HepG2 (cell line): ENCODE data around the gene SMAD3. TPM values are rescaled to one million over a fixed set of nuclear protein-coding genes. Genes with fewer than 3 reads are reported as not detected.

Experiments used
- ETV6 ChIP-seq: sonication (generic); formaldehyde crosslinking; conservative IDR thresholded peaks from 2 replicates; pipeline ENCODE4 v1.4.0; 2020; ENCODE audit warnings: missing genetic modification reagents
- HIVEP1 ChIP-seq: sonication (generic); formaldehyde crosslinking; IDR thresholded peaks from 2 replicates; pipeline ENCODE4 v1.4.0; 2020; ENCODE audit warnings: mild to moderate bottlenecking, missing genetic modification reagents
- IKZF1 ChIP-seq: fragments of 450-650 bp; IDR thresholded peaks from 2 replicates; pipeline ENCODE4 v1.7.1; 2016
- KLF16 ChIP-seq, 2 experiments: sonication (generic) in 1 of 2; formaldehyde crosslinking in 1 of 2; IDR thresholded peaks; 2 replicates each; pipeline versions ENCODE4 v1.6.1 to v1.8.0; 2016 to 2023; ENCODE audit warnings: missing genetic modification reagents in 2 of 2, missing compliant biosample characterization in 1 of 2
- MBNL3 ChIP-seq: fragments of 250-450 bp; sonication (Bioruptor Pico); conservative IDR thresholded peaks from 2 replicates; pipeline ENCODE4 v1.8.0; 2022; ENCODE audit warnings: mild to moderate bottlenecking, inconsistent platforms
- NKX3-1 ChIP-seq: sonication (generic); formaldehyde crosslinking; IDR thresholded peaks from 2 replicates; pipeline ENCODE4 v1.5.0; 2020; ENCODE audit warnings: missing genetic modification reagents
- NONO ChIP-seq, 2 experiments: fragments of 450-650 bp in 1 of 2; sonication (generic) in 1 of 2; formaldehyde crosslinking in 1 of 2; IDR thresholded peaks in 1 of 2; conservative IDR thresholded peaks in 1 of 2; 2 replicates each; pipeline versions ENCODE4 v1.6.1 to v1.8.0; 2017 to 2022; ENCODE audit warnings: mild to moderate bottlenecking in 1 of 2, missing genetic modification reagents in 1 of 2, moderate library complexity in 1 of 2
- POGZ ChIP-seq: sonication (generic); formaldehyde crosslinking; IDR thresholded peaks from 2 replicates; pipeline ENCODE4 v1.4.0; 2020; ENCODE audit warnings: mild to moderate bottlenecking, missing genetic modification reagents
- RELA ChIP-seq: sonication (generic); formaldehyde crosslinking; IDR thresholded peaks from 2 replicates; pipeline ENCODE4 v1.4.0; 2020; ENCODE audit warnings: missing genetic modification reagents
- SMYD3 ChIP-seq: sonication (generic); formaldehyde crosslinking; IDR thresholded peaks from 2 replicates; pipeline ENCODE4 v1.8.1; 2023; ENCODE audit warnings: mild to moderate bottlenecking, missing genetic modification reagents
- SOX13 ChIP-seq, 3 experiments: fragments of 450-650 bp in 1 of 3; sonication (generic) in 1 of 3; formaldehyde crosslinking in 1 of 3; IDR thresholded peaks in 2 of 3; conservative IDR thresholded peaks in 1 of 3; 2 replicates each; pipeline versions ENCODE4 v1.5.0 to v1.6.1; 2016 to 2020; ENCODE audit warnings: antibody characterized with exemption in 1 of 3, mild to moderate bottlenecking in 1 of 3, missing compliant biosample characterization in 1 of 3, missing genetic modification reagents in 1 of 3, moderate library complexity in 1 of 3
- SP4 ChIP-seq: sonication (generic); formaldehyde crosslinking; IDR thresholded peaks from 2 replicates; pipeline ENCODE4 v1.8.1; 2023; ENCODE audit warnings: mild to moderate bottlenecking, missing genetic modification reagents
- SRSF1 ChIP-seq: fragments of 200-400 bp; formaldehyde crosslinking; optimal IDR thresholded peaks from 2 replicates; pipeline ENCODE3; 2017; ENCODE audit warnings: mild to moderate bottlenecking, low read depth, low read length, moderate library complexity
- TP53 ChIP-seq: sonication (generic); formaldehyde crosslinking; conservative IDR thresholded peaks from 2 replicates; pipeline ENCODE4 v1.4.0; 2020; ENCODE audit warnings: missing genetic modification reagents
- ZBTB21 ChIP-seq: sonication (generic); formaldehyde crosslinking; IDR thresholded peaks from 2 replicates; pipeline ENCODE4 v1.4.0; 2020; ENCODE audit warnings: missing genetic modification reagents
- ZFP36L1 ChIP-seq: sonication (generic); formaldehyde crosslinking; IDR thresholded peaks from 2 replicates; pipeline ENCODE4 v1.8.0; 2022; ENCODE audit warnings: mild to moderate bottlenecking, missing genetic modification reagents, moderate library complexity
- ZFP82 ChIP-seq: sonication (generic); formaldehyde crosslinking; IDR thresholded peaks from 2 replicates; pipeline ENCODE4 v1.5.1; 2020; ENCODE audit warnings: mild to moderate bottlenecking, missing genetic modification reagents, borderline replicate concordance
- ZFP91 ChIP-seq: sonication (generic); formaldehyde crosslinking; IDR thresholded peaks from 2 replicates; pipeline ENCODE4 v1.9.0; 2022; ENCODE audit warnings: missing genetic modification reagents, mild to moderate bottlenecking, borderline replicate concordance
- ZNF335 ChIP-seq: sonication (generic); formaldehyde crosslinking; IDR thresholded peaks from 2 replicates; pipeline ENCODE4 v1.4.0; 2020; ENCODE audit warnings: missing genetic modification reagents
- ZNF761 ChIP-seq: sonication (generic); formaldehyde crosslinking; conservative IDR thresholded peaks from 2 replicates; pipeline ENCODE4 v1.4.0; 2020; ENCODE audit warnings: mild to moderate bottlenecking, missing genetic modification reagents
- ZSCAN25 ChIP-seq: sonication (generic); formaldehyde crosslinking; IDR thresholded peaks from 2 replicates; pipeline ENCODE4 v1.8.0; 2022; ENCODE audit warnings: mild to moderate bottlenecking, missing genetic modification reagents
- polyA plus RNA-seq, 8 experiments: library from polyadenylated mRNA; depleted of rRNA in 3 of 8; stranded (reverse) in 7 of 8; unstranded in 1 of 8; fragments of >200 nt; fragmentation: Illumina TruSeq in 4 of 8; extraction: Trizol in 4 of 8; gene quantifications; 2 replicates each; pipeline versions ENCODE4 v1.2.1 to v1.2.3, GENCODE V29; 2011 to 2016; ENCODE audit warnings: low read depth in 4 of 8, missing spikeins in 1 of 8, mixed read lengths in 1 of 8; ENCODE audit not compliant: insufficient read depth in 1 of 8
- total RNA-seq, 5 experiments: library from RNA; depleted of rRNA; stranded (reverse); fragments of >200 nt; fragmentation: Illumina TruSeq; extraction: Trizol; gene quantifications; 2 replicates each; pipeline ENCODE4 v1.2.3, GENCODE V29; 2016; ENCODE audit warnings: low read depth in 1 of 5
- TF ChIP-seq, protein P1 (sequence below), 2 experiments: IDR thresholded peaks; 2 replicates each; pipeline ENCODE4 v1.6.1; 2011 to 2012; ENCODE audit warnings: low read length in 2 of 2, borderline replicate concordance in 1 of 2, low read depth in 1 of 2, mild to moderate bottlenecking in 1 of 2, moderate library complexity in 1 of 2
- TF ChIP-seq, protein P2 (sequence below), 2 experiments: fragments of 450-650 bp in 1 of 2; sonication (generic) in 1 of 2; formaldehyde crosslinking; IDR thresholded peaks; 2 replicates each; pipeline versions ENCODE4 v1.5.0 to v1.8.0; 2020 to 2022; ENCODE audit warnings: mild to moderate bottlenecking in 1 of 2, missing genetic modification reagents in 1 of 2

The SMAD3 gene
- total and polyA plus RNA-seq, 2 of the 13 experiments (the other 11 are each of a cell fraction or from before 2014, with no cell fraction given), result 8.6 to 56.3 TPM

- TF ChIP-seq, protein P1, sequence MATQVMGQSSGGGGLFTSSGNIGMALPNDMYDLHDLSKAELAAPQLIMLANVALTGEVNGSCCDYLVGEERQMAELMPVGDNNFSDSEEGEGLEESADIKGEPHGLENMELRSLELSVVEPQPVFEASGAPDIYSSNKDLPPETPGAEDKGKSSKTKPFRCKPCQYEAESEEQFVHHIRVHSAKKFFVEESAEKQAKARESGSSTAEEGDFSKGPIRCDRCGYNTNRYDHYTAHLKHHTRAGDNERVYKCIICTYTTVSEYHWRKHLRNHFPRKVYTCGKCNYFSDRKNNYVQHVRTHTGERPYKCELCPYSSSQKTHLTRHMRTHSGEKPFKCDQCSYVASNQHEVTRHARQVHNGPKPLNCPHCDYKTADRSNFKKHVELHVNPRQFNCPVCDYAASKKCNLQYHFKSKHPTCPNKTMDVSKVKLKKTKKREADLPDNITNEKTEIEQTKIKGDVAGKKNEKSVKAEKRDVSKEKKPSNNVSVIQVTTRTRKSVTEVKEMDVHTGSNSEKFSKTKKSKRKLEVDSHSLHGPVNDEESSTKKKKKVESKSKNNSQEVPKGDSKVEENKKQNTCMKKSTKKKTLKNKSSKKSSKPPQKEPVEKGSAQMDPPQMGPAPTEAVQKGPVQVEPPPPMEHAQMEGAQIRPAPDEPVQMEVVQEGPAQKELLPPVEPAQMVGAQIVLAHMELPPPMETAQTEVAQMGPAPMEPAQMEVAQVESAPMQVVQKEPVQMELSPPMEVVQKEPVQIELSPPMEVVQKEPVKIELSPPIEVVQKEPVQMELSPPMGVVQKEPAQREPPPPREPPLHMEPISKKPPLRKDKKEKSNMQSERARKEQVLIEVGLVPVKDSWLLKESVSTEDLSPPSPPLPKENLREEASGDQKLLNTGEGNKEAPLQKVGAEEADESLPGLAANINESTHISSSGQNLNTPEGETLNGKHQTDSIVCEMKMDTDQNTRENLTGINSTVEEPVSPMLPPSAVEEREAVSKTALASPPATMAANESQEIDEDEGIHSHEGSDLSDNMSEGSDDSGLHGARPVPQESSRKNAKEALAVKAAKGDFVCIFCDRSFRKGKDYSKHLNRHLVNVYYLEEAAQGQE (IDR thresholded peaks at IDR 0.05; ENCODE audit: borderline replicate concordance in 1 of 2, low read depth in 1 of 2, low read length in 2 of 2), result peak in 1 of 2 experiments; percentile 32; a peak in 1 of 4 replicates
- TF ChIP-seq RELA (CRISPR knock-in tag) (peak; percentile 26; the same call in 1 of the 2 replicates), POGZ (CRISPR knock-in tag) (no peak), ZBTB21 (CRISPR knock-in tag) (no peak), ZSCAN25 (CRISPR knock-in tag) (0 out of 2 replicates have a peak, but pooled peaks have one; percentile 27), KLF16 (CRISPR knock-in tag; IDR thresholded peaks at IDR 0.05) (peak in 1 of 2 experiments; percentile 35; a peak in 1 of 4 replicates), TP53 (no peak), ZNF335 (CRISPR knock-in tag) (no peak), IKZF1 (no peak), SP4 (CRISPR knock-in tag) (0 out of 2 replicates have a peak, but pooled peaks have one; percentile 50), ZFP36L1 (CRISPR knock-in tag) (no peak), SMYD3 (CRISPR knock-in tag) (no peak), MBNL3 (no peak), NKX3-1 (CRISPR knock-in tag) (no peak), SOX13 (IDR thresholded peaks at IDR 0.05) (no peak), SOX13 (CRISPR knock-in tag; conservative IDR thresholded peaks at IDR 0.05 in 1 of 2, IDR thresholded peaks at IDR 0.05 in 1 of 2) (peak in 1 of 2 experiments; percentile 27; a peak in 1 of 4 replicates), NONO (IDR thresholded peaks at IDR 0.05) (no peak), NONO (CRISPR knock-in tag; conservative IDR thresholded peaks at IDR 0.05) (0 out of 2 replicates have a peak, but pooled peaks have one; percentile 25), HIVEP1 (no peak), SRSF1 (no peak), ZNF761 (CRISPR knock-in tag) (no peak), ZFP82 (CRISPR knock-in tag) (0 out of 2 replicates have a peak, but pooled peaks have one; percentile 4), ZFP91 (CRISPR knock-in tag) (peak; percentile 35; the same call in 1 of the 2 replicates), ETV6 (0 out of 2 replicates have a peak, but pooled peaks have one; percentile 43)
- TF ChIP-seq, protein P2, sequence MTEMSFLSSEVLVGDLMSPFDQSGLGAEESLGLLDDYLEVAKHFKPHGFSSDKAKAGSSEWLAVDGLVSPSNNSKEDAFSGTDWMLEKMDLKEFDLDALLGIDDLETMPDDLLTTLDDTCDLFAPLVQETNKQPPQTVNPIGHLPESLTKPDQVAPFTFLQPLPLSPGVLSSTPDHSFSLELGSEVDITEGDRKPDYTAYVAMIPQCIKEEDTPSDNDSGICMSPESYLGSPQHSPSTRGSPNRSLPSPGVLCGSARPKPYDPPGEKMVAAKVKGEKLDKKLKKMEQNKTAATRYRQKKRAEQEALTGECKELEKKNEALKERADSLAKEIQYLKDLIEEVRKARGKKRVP (CRISPR knock-in tag; IDR thresholded peaks at IDR 0.05), result 0 out of 4 replicates have a peak, but pooled peaks of 1 of the 2 experiments have one; percentile 4
These were observed at the start of gene SMAD3 (continued) for GRCh38 chr15:67065531-67066005.
